Psoas muscle (tissue), 8 donors: Measurements from ENCODE around the gene MRPS35. TPM values are rescaled to one million over a fixed set of nuclear protein-coding genes. Genes with fewer than 3 reads are reported as not detected.

Source experiments
- ATAC-seq, 4 donors: fragments of 200-7000 bp; cut with Tn5 transposase; one replicate each; pipeline ENCODE4 v1.9.1; 2020; ENCODE audit warnings: moderate library complexity in 3 of 4, mild to moderate bottlenecking in 2 of 4
- DNase-seq, 2 donors: peaks; one replicate each; pipeline ENCODE4 v3.0.0-alpha.2; 2020
- H3K27ac ChIP-seq: fragments of 200-600 bp; one replicate; pipeline ENCODE4 v1.8.0; 2022
- H3K27me3 ChIP-seq, 3 donors: fragments of 200-600 bp in 1 of 3; one replicate each; pipeline versions ENCODE4 v1.6.1 to v1.8.0; 2013 to 2022; ENCODE audit warnings: low read length in 2 of 3, mild to moderate bottlenecking in 2 of 3, moderate library complexity in 1 of 3; ENCODE audit not compliant: insufficient read depth in 3 of 3
- H3K36me3 ChIP-seq, 2 donors: fragments of 200-600 bp in 1 of 2; one replicate each; pipeline versions ENCODE4 v1.6.1 to v1.8.0; 2013 to 2022; ENCODE audit warnings: low read depth in 1 of 2, mild to moderate bottlenecking in 1 of 2, moderate library complexity in 1 of 2; ENCODE audit not compliant: insufficient read depth in 1 of 2
- H3K4me1 ChIP-seq: fragments of 200-600 bp; one replicate; pipeline ENCODE4 v1.8.0; 2022
- H3K4me3 ChIP-seq: fragments of 200-600 bp; one replicate; pipeline ENCODE4 v1.8.0; 2022; ENCODE audit warnings: mild to moderate bottlenecking
- H3K9me3 ChIP-seq: fragments of 200-600 bp; one replicate; pipeline ENCODE4 v1.8.0; 2022
- WGBS, 3 donors: extraction: QIAGEN DNeasy Blood & Tissue Kit; methylation state at CpG; one replicate each; pipeline versions ENCODE4 v1.1.6 to v1.1.7; 2013; 5-methylcytosine and 5-hydroxymethylcytosine counted together
- intact Hi-C, 2 donors: fragments of 100-400 bp; cut with DNase I; formaldehyde crosslinking; loops; one replicate each; pipeline versions ENCODE4 v1.11.0 to v1.14.2; 2022
- polyA plus RNA-seq, 3 donors: library from polyadenylated mRNA; stranded (reverse); fragments of 200-250 nt; gene quantifications; one replicate each; pipeline ENCODE4 v1.2.3, GENCODE V29; 2013
- total RNA-seq, 4 donors: library from RNA; stranded (reverse); fragmentation: NEBNext Ultra II Directional in 2 of 4; extraction: Animal tissue kit (Norgen Biotek cat#: 25700) in 2 of 4; gene quantifications; one replicate each; pipeline versions ENCODE4 v1.2.1 to v1.2.4, GENCODE V29; 2021 to 2023
- TF ChIP-seq, protein P1 (sequence below): fragments of 200-600 bp; IDR thresholded peaks from one replicate; pipeline ENCODE4 v1.8.0; 2022; ENCODE audit warnings: antibody characterized with exemption
- donor health status: healthy with polysubstance abuse.
- donor health status: DM: no; HTN: no; CAD: no; lungs with moderate emphysema.
- donor health status: Bipolar disorder and iron deficiency.
- donor health status: healthy.
- donor health status: DM: yes; HTN: yes; CAD: no.
- donor health status: DM: no; HTN: no; CAD: no.
- donor health status: DM: no; HTN: no; CAD: no.
- donor health status: DM: yes; HTN: yes; CAD: no.

Gene MRPS35
- total and polyA plus RNA-seq, 7 donors = 48.8 to 129 (median 64.8) TPM

DNA sequence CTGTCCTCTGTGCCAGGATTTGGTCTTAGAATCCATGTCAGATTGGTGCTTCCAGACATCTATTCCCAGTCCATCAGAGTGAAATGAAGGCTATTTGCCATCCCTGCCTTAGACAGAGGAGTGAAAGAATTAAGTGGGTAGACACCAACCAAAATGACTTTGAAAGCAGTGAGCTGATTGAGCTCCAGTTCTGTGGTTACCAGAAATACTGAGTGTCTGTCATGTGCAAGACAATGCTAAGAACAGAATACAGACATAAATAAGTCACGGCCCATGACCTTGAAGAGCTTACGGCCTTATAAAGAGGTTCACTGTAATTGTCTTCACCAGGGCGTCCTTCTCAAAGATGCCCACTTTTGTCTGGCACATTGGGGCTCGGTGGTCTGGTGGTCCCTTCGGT is 91.0 kb downstream of the MRPS35 start:
- no peak overlapping the region for H3K4me3 ChIP-seq
- DNase-seq (no peak), ATAC-seq (no peak)
- H3K36me3 ChIP-seq = peaks cover 3 to 32% of the 10 kb centered on the region in 2 donors
- intact Hi-C loops = no loop called here
- no peaks in the 10 kb centered on the region for H3K4me1 ChIP-seq
- H3K27me3 ChIP-seq = no peaks in the 10 kb centered on the region
- no peak overlapping the region for H3K27ac ChIP-seq
- TF ChIP-seq, protein P1, sequence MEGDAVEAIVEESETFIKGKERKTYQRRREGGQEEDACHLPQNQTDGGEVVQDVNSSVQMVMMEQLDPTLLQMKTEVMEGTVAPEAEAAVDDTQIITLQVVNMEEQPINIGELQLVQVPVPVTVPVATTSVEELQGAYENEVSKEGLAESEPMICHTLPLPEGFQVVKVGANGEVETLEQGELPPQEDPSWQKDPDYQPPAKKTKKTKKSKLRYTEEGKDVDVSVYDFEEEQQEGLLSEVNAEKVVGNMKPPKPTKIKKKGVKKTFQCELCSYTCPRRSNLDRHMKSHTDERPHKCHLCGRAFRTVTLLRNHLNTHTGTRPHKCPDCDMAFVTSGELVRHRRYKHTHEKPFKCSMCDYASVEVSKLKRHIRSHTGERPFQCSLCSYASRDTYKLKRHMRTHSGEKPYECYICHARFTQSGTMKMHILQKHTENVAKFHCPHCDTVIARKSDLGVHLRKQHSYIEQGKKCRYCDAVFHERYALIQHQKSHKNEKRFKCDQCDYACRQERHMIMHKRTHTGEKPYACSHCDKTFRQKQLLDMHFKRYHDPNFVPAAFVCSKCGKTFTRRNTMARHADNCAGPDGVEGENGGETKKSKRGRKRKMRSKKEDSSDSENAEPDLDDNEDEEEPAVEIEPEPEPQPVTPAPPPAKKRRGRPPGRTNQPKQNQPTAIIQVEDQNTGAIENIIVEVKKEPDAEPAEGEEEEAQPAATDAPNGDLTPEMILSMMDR = no peak
- WGBS, 3 donors = 90 to 95% (median 90%) methylated on average over 5 of the region's 5 CpGs
- no peaks in the 10 kb centered on the region for H3K9me3 ChIP-seq

DNA sequence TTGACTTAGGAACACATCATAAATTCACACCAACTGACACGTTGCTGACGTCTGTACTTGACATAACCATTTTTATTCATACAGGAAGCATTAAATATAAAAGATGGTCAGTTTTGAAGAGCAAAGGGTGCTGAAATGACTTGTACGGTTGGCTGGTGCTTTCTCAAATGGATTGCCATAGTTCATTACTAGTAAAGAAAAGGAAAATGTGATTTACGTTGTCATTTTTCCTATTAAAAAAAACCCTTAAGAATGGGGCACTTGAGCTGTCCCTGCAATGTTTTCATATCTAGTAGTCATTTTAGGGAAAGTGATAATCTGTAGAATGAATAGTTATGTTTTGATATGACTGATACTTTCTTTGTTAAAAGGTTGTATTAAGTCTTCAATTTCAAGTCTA is 91.9 kb downstream of the MRPS35 start:
- TF ChIP-seq, protein P1 = no peak
- Histone ChIP-seq H3K4me1 (no peaks in the 10 kb centered on the region), H3K9me3 (no peaks in the 10 kb centered on the region), H3K27me3 (no peaks in the 10 kb centered on the region), H3K4me3 (no peak overlapping the region), H3K27ac (no peak overlapping the region), H3K36me3 (peaks cover 3 to 25% of the 10 kb centered on the region in 2 donors)
- ATAC-seq (no peak), DNase-seq (no peak)
- WGBS, 3 donors = 69 to 80% (median 75%) methylated on average over 4 of the region's 4 CpGs
- intact Hi-C loops = no loop called here

DNA sequence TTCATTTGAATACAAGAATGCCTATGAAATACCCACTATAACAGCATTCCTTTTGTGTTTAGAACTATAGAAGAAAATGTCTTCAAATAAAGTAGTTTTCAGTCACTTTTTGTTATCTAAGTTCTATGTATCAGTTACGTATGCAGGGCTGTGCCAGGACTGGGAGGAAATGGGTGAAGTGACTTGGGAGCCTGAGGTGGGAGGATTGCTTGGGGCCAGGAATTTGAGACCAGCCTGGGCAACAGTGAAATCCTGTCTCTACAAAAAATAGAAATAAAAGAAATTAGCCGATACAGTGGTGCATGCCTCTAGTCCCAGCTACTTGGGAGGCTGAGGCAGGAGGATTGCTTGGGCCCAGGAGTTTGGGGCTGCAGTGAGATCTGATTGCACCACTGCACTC is 92.3 kb downstream of the MRPS35 start:
- H3K4me1 ChIP-seq = no peaks in the 10 kb centered on the region
- 92 to 97% (median 93%) methylated on average over 2 of the region's 2 CpGs for WGBS, 3 donors
- no peak for ATAC-seq
- no peaks in the 10 kb centered on the region for H3K9me3 ChIP-seq
- H3K27me3 ChIP-seq = no peaks in the 10 kb centered on the region
- no peak overlapping the region for H3K27ac ChIP-seq
- TF ChIP-seq, protein P1 = no peak
- peaks cover 3 to 20% of the 10 kb centered on the region in 2 donors for H3K36me3 ChIP-seq
- no peak for DNase-seq
- H3K4me3 ChIP-seq = no peak overlapping the region
- intact Hi-C loops = no loop called here

DNA sequence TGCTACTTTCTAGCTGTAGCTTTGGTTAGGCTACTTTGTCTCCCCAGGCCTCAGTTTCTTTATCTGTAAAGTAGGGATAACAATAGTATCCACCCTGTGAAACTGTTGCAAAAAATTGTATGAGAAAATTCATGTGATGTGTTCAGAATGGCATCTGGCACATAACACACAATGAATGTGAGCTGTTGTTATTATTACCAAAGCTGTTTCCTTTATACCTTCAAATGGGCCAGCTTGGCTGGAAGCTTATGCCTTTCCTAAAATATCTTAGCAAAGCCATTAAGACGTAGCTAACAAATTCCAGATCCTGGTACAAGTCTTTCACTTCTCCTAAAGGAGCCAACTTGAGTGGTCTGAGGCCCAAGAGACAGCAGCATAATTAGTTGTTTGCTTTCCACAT is 94.6 kb downstream of the MRPS35 start:
- Histone ChIP-seq H3K36me3 (peaks cover 0 to under 1% of the 10 kb centered on the region in 2 donors), H3K4me3 (no peak overlapping the region), H3K9me3 (no peaks in the 10 kb centered on the region), H3K27ac (no peak overlapping the region), H3K4me1 (no peaks in the 10 kb centered on the region), H3K27me3 (no peaks in the 10 kb centered on the region)
- DNase-seq = no peak
- TF ChIP-seq, protein P1 = no peak
- no peak for ATAC-seq
- 3 to 6% (median 4%) methylated on average over 1 of the region's 1 CpG for WGBS, 3 donors
- intact Hi-C loops = no loop called here

Other genes starting within 250 kb of the MRPS35 start
- gene PPFIBP1, start 186.6 kb upstream of the MRPS35 start, total RNA-seq = 10 to 100 TPM; 28.3 to 63.1 (median 29.6) TPM
- gene PPFIBP1, start 186.6 kb upstream of the MRPS35 start, polyA plus RNA-seq = 10 to 100 TPM in 1 of 3 donors, 1 to 10 TPM in 2; 5.9 to 11.2 (median 6.3) TPM
- 1 to 10 TPM in 1 of 4 donors, under 1 TPM in 3; 0.39 to 2.7 (median 0.72) TPM for gene REP15, start 14.4 kb upstream of the MRPS35 start, total RNA-seq
- gene REP15, start 14.4 kb upstream of the MRPS35 start, polyA plus RNA-seq = 1 to 10 TPM in 1 of 3 donors, under 1 TPM in 2; 0.39 to 1.1 (median 0.73) TPM
- 1 to 10 TPM; 2.2 to 4.6 (median 3.3) TPM for gene KLHL42, start 69.4 kb downstream of the MRPS35 start, total RNA-seq
- 1 to 10 TPM in 2 of 3 donors, under 1 TPM in 1; 0.94 to 3.3 (median 2.5) TPM for gene KLHL42, start 69.4 kb downstream of the MRPS35 start, polyA plus RNA-seq
- not detected for gene MANSC4, start 69.4 kb downstream of the MRPS35 start, total RNA-seq
- gene MANSC4, start 69.4 kb downstream of the MRPS35 start, polyA plus RNA-seq = under 1 TPM in 1 of 3 donors, not detected in 2; 0.08 TPM